ENCODE measurements around the gene HECTD1.

HECTD1 gene

GRCh38 chr14:31051023-31051422 lies 156.6 kb downstream of the HECTD1 start:
- no peak for DNase-seq (ENCODE audit: low read depth)

All from T follicular helper cell (primary cell).